ENCODE measurements around the gene VWF. TPM values are rescaled to one million over a fixed set of nuclear protein-coding genes. Genes with fewer than 3 reads are reported as not detected.

The VWF gene
- total RNA-seq, 6 donors from 2014 or later, result 292 to 543 (median 360) TPM

DNA sequence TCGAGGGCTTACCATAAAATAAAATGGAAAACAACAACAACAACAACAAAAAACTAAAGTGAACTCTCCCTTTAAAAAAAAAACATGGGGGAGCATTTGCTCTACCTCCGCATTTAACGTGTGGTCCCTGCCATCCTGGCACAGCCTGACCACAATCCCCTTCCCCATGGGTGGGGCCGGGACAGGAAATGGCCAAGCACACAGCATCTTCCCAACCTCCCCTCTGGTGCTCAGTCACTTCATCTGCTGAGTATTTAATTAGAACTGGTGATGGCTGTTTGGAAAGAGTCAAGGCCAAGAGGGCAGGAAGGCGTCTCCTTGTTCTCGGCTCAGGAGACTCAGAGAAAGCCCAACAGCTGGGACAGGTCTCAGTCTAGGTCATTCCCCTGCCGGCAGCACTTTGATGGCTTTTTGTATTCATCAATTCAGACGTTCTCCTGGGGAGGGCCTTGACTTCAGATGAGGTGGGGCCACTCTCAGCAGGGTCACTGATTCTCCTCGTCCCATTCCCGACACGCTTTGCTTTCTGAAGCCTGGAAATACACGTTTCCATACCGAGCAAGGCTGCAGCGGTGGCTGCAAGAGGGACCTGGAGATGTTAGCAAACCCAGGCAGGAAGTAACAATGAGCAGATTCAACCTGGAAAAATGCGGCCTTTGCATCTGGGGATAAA, 223.8 kb downstream of the VWF start:
- DNase-seq, result no peak
- no peak overlapping the region for H3K4me3 ChIP-seq
- WGBS, 2 donors, result 72% methylated on average over 15 of the region's 15 CpGs
- no peaks in the 10 kb centered on the region for H3K9me3 ChIP-seq
- peaks cover 0 to 16% (median 0%) of the 10 kb centered on the region in 4 donors for H3K36me3 ChIP-seq
- H3K4me1 ChIP-seq, result no peaks in the 10 kb centered on the region
- no peak for TF ChIP-seq CTCF (IDR thresholded peaks at IDR 0.05)
- no peak for TF ChIP-seq POLR2A (IDR thresholded peaks at IDR 0.05)
- TF ChIP-seq POLR2AphosphoS5 (IDR thresholded peaks at IDR 0.05), result no peak
- no peak for TF ChIP-seq EP300 (IDR thresholded peaks at IDR 0.05)
- no peak overlapping the region for H3K27ac ChIP-seq
- no peak for ATAC-seq (ENCODE audit: low FRiP score in 2 of 2)
- H3K27me3 ChIP-seq, result no peaks in the 10 kb centered on the region

DNA sequence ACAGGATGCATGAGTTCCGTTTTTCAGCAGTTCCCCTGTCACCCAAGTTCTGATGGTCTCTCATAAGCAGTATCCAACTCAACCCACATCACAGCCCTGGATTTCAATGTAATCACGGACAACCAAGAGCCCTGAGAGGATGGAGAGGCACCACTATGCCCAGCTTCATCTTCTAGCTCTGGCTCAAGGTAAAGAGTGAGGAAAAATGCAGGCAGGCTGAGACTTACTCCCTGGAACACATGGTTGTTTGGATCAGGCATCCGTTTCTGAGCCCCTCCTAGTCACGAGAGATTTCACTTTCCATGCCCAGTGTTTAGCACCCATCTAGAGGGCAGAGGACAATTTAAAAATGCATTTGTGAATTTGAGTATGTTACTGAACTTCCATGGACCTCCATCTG, 224.4 kb downstream of the VWF start:
- Histone ChIP-seq H3K4me1 (no peaks in the 10 kb centered on the region), H3K27ac (no peak overlapping the region), H3K4me3 (no peak overlapping the region), H3K9me3 (no peaks in the 10 kb centered on the region), H3K36me3 (peaks cover 0 to 16% (median 0%) of the 10 kb centered on the region in 4 donors), H3K27me3 (no peaks in the 10 kb centered on the region)
- TF ChIP-seq CTCF (IDR thresholded peaks at IDR 0.05) (no peak), POLR2A (IDR thresholded peaks at IDR 0.05) (no peak), EP300 (IDR thresholded peaks at IDR 0.05) (no peak), POLR2AphosphoS5 (IDR thresholded peaks at IDR 0.05) (no peak)
- 52 to 62% methylated on average over 4 of the region's 4 CpGs for WGBS, 2 donors
- ATAC-seq (ENCODE audit: low FRiP score in 2 of 2), result no peak
- DNase-seq, result no peak

GRCh38 chr12:5899675-5900074, 224.8 kb downstream of the VWF start:
- no peak for TF ChIP-seq POLR2A (IDR thresholded peaks at IDR 0.05)
- no peak for DNase-seq
- Histone ChIP-seq H3K4me3 (no peak overlapping the region), H3K27me3 (no peaks in the 10 kb centered on the region), H3K36me3 (peaks cover 0 to 16% (median 0%) of the 10 kb centered on the region in 4 donors), H3K4me1 (no peaks in the 10 kb centered on the region), H3K27ac (no peak overlapping the region), H3K9me3 (no peaks in the 10 kb centered on the region)
- ATAC-seq (ENCODE audit: low FRiP score in 2 of 2), result no peak
- WGBS, 2 donors, result 84 to 92% methylated on average over 3 of the region's 3 CpGs

DNA sequence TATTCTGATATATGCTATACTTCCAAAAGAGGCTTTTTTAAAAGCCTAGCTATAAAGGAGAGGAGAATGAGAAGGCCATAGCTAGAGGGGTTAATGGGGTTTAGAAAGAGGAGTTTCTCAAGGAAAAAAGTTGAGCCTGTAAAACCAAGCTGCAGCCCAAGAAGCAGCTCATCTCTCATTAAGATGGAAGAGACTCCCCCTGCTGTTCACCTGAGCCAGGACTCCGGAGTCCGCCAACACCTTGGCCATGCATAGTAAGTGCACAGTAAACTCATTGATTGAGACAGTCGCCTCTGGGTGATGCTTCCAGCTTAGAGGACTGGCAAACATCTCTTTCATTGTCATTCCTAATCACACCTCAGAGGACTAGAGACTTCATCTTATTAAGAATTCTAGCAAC, 225.6 kb downstream of the VWF start:
- Histone ChIP-seq H3K4me3 (no peak overlapping the region), H3K27me3 (no peaks in the 10 kb centered on the region), H3K27ac (no peak overlapping the region), H3K36me3 (peaks cover 0 to 16% (median 0%) of the 10 kb centered on the region in 4 donors), H3K4me1 (no peaks in the 10 kb centered on the region), H3K9me3 (no peaks in the 10 kb centered on the region)
- TF ChIP-seq CTCF (IDR thresholded peaks at IDR 0.05), result no peak
- no peak for TF ChIP-seq POLR2AphosphoS5 (IDR thresholded peaks at IDR 0.05)
- no peak for TF ChIP-seq POLR2A (IDR thresholded peaks at IDR 0.05)
- TF ChIP-seq EP300 (IDR thresholded peaks at IDR 0.05), result no peak
- DNase-seq (no peak), ATAC-seq (ENCODE audit: low FRiP score in 2 of 2) (no peak)
- 86 to 94% methylated on average over 3 of the region's 3 CpGs for WGBS, 2 donors

Small RNA genes lying within 50 kb of the gene (small RNA-seq; reads per million reads assigned to genes)
- 0 reads per million in 4 donors for gene RN7SL69P

Other genes starting within 250 kb of the VWF start
- 10 to 100 TPM in 3 of 6 donors, 1 to 10 TPM in 3; 4.4 to 78.6 (median 17.5) TPM for gene ANO2, start 179.4 kb downstream of the VWF start, total RNA-seq
- gene CD9, start 75.7 kb upstream of the VWF start, total RNA-seq, result 100 to 1,000 TPM in 5 of 6 donors, 10 to 100 TPM in 1; 96.4 to 716 (median 484) TPM
- 1 to 10 TPM in 5 of 6 donors, not detected in 1; 1.1 to 4.8 (median 2.1) TPM for gene PLEKHG6, start 186.0 kb upstream of the VWF start, total RNA-seq
- 100 to 1,000 TPM; 140 to 425 (median 202) TPM for gene TNFRSF1A, start 217.4 kb upstream of the VWF start, total RNA-seq

Measured in upper lobe of left lung (tissue), 6 donors.